GM18526 (cell line): ENCODE results near the gene DPYD.

Experiments
- POLR2A ChIP-seq: IDR thresholded peaks from 3 replicates; pipeline ENCODE4 v1.6.1; 2011; ENCODE audit not compliant: insufficient read length; ENCODE audit errors: extremely low read depth

Gene DPYD

DNA sequence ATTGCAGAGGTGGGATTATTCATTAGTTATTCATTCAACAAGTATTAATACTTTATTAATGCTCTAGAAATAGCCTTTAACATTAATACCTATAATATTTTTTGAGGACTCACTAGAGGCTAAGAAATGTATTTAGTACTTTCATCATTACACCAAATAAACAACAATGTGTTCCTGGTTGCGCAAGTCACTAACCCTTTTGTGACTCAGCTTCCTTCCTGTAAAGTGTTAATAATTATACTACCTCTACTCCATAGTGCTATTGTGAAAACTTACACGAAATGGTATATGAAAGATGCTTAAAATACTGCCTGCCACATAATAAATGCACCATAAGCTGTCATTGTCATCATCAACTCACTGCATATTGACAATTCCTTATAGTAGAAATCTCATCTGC, 431.0 kb downstream of the DPYD start:
- TF ChIP-seq POLR2A = no peak

DNA sequence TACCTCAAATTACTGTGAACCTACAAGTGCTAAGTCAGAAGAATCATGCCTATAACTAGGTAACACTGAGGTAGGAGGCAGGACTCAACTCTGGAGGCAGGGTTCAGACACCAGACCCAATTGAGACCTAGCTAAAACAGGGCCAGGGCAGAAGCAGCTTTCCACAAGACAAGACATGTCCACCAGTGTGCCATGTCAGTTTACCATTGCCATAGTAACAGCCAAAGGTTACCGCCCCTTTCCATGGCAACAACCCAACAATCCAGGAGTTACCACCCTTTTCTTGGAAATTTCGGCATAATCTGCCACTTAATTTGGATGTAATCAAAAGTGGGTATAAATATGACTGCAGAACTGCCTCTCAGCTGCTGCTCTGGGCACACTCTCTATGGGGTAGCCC, 432.3 kb downstream of the DPYD start:
- TF ChIP-seq POLR2A = no peak

DNA sequence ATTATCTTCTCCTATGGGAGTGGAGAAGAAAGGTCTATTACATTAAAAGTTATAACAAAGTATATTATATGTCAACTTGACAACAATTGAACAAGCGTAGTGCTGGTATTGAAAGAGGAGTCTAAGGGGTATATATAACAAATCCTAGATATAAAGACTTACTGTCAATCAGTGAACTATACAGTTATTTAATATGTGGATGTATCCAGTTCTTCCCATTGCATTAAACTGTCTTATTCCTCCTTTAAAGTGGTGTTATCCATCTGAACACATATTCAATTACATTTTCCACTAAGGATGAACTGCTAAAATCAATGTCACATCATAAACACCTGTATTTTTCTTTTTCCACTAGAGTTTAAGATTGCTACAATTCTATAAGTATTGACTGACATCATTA, 438.8 kb downstream of the DPYD start:
- TF ChIP-seq POLR2A = no peak

DNA sequence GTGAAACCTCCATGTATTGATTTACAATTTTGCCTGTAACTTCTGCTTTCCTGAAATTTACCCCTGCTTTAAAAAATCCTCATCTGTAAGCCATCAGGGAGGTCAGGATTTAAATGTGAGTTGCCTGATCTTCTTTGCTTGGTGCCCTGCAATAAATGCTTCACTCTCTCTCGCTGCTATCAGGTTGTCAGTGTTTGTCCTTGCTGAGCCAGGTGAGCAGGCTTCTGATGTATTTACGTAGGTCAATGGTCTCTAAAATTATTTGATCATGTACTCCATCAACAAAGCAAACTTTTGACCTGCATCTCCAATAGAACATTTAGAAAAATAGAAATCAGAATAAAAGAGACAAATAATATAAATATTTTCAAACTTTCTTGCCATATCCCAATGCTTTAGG, 453.4 kb downstream of the DPYD start:
- no peak for TF ChIP-seq POLR2A

DNA sequence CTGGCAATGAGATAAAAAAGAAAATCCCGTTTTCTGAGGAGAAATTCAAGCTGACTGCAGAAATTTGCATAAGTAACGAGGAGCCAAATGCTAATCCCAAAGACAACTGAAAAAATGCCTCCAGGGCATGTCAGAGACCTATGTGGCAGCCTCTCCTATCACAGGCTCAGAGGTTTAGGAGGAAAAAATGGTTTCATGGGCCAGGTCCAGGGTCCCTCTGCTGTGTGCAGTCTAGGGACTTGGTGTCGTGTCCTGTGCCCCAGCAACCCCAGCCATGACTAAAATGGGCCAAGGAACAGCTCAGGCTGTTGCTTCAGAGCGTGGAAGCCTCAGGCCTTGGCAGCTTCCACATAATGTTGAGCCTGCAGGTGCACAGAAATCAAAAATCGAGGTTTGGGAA, 456.5 kb downstream of the DPYD start:
- TF ChIP-seq POLR2A = no peak

DNA sequence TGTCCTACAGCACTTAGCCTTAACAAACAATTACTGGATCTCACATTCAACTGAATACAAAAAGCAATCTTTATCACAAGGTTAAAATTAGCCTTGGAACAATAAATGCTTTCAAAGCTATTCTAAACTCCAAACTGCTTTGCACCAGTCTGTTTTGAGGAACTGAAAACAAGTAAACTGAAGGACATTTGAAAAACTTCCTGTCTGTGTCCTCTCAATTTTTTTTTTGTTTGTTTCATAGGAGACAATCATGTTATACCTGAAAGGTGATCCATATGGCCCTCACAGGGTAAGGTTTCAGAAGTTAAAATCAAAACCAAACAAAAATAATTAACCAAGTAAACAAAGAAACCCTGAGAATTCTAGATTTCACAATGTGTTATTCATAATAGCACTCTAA, 459.1 kb downstream of the DPYD start:
- TF ChIP-seq POLR2A = no peak

DNA sequence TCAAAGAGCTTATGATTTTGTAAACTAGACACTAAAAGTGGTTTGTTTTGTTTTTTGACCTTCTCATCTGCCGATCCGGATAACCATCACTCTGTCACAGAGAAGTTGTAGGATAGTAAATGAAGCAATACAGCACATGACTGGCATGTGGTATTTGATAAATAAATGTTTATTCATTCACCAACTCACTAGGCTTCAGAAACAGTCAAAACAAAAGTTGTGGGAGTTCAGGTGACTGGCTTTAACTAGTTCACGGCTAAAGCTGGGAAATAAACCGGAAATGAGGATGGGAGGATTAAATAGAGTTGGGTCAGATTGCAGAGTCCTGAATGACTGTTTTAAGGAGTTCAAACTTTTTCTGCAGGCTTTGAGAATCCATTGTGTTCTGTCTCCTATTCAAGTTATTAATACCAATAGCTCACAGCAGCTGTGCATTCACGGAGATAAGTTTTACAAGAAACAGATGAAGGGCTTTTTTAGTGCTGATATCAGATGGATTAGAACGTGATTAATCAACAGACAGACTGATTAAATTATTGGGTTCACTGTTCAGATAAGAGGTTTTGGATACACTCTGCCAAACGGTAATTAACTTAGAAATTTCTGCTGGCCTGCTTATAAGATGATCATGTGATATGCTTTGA, 463.3 kb downstream of the DPYD start:
- TF ChIP-seq POLR2A = no peak

DNA sequence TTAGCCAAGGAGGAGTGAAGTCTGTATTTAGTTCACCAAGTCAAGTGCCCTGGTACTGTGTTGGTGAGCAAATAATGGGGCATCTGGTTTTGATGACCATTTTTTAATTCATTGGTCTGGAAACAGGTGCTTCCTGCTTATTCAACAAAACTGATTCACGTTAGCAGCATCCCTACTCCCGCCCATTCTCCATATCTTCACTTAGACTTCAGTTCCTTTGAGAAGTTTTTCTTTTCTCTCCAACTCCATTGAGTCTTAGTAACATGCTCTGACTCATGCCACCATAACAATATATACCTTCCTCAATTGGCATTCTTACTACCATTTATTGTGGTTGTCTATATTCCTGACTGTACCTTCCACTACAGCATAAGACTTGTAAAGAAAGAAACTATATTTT, 468.9 kb downstream of the DPYD start:
- no peak for TF ChIP-seq POLR2A

DNA sequence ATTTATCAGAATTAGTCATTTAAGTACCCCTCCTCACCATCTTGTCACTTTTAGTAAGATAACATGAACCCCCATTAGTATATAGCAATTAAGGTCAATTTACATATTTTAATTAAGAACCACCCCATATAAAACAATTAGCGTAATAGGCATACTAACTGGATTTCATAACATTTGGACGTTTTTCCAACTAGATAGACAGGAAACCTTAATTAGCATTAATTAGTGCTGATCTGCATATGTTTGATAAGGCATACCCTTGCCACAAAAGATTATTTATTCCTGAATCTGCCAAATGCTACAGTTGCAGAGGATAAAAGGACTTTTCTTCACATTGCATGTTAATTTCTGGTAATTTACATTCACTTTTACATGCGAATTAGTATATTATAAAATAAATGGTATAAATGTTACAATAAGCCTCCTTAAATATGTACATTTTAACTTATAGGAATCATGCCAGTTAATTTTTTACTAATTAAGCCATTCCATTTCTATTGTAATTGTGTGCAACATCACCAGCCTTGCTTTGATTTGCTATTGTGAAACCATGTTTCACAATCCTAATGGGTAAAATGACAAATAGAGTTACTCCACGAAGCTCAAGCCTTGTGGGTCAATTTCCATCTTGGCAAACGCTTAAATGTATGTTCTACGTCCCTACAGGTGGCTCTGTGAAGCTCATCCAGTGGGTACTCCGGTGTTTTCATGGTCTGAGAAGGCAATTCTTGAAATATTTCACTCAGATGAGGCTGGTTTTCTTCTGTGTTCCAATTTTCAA, 469.6 kb downstream of the DPYD start:
- TF ChIP-seq POLR2A = no peak

DNA sequence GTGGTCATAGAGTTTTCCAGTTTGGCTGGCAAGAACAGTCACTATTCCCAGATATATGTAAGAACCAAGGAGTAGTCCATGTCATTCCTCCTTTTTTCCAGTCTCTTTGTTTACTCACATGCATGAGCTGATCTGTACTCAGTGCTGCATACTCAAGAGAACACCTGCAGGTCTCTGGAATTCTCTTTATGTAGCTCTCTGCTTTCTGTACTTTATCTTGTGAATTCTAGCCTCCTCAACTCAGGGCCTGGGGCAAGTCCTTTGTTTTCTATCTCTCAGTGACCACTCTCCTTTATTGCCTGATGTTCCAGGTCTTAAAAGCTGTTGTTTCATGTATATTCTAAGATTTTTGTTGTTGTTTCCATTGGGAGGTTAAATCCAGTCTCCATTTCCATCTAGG, 478.9 kb downstream of the DPYD start:
- no peak for TF ChIP-seq POLR2A

DNA sequence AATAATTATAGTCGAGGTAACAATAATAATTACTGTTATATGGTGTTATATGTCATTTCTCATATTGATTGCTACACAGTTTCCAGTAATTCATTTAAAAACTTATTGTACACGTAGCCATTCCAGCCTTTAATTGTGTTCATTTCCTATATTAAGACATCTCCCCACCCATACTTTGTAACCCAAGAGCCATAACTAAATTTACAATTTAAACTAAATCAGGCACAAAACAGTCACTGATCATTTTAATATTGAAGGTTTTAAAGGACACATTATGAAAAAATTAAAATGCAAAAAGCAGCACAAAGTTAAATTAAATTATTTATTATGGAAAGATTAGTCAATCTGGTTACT, 487.0 kb downstream of the DPYD start:
- TF ChIP-seq POLR2A = no peak

DNA sequence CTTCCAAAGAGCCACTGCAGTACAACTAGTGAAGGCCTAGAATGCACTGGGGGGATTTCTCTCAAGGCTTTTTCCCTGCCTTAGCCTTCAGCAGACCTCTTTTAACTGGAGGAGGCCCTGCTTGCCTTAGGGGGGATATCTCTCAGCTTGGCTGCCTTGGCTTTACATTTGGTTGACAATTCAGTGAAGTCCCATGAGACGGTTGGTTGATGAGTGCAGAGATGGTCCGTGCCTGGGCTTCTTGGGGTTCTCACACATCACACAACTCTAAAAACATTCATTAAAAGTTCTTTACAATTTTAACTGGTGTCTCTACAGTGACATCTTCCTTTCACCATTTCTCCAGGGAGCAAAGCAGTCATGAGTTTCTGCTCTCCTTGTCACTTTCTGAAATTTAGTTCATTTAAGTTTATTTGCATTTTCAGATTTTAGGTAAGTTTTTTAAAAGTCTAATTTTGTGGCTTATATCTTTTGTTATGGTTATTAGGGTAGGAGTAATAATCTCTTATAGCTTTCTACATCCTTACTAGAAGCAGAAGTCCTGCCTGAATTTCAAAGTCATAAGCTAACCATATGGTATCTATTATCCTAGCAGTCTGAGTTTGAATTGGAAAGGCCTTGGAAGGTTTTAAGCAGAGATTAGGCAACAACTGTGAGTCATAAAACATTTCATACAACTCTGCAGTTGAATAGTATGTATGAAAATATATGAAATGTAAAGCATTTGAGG, 487.6 kb downstream of the DPYD start:
- no peak for TF ChIP-seq POLR2A

DNA sequence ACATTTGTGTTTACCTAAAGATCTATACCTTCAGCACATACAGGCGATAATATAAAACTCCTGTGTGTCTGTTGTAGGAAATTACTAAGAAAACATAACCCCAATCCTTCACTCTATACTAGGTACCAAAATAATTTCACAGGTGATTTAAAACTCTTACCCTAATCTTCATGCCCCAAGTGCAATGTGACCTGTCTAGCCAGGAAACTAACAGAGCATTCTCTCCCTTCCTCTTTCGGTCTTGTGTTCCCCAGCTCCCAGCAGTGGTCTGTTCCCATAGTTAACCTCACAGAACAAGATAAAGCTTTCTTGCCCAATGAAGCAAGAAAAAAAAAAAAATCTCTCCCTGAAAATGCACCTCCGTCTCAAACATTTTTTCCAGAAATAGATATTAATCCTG, 493.5 kb downstream of the DPYD start:
- no peak for TF ChIP-seq POLR2A

DNA sequence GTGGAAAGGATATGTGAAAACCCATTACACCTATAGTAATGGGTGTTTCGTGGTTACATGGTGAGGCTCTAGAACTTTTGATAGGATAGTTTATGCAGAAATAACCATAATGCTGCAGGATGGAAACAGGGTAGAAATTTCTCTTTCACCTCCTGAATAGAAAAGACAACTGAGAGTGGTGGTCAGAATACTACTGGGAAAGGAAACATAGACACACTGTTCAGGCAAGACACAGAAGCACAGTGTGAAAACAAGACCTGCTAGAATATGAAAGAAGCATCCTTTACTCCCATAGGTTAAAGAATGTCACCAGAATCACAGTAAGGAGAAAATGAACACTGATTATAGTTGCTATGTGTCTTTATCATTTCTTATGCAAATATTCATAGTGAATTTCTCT, 496.6 kb downstream of the DPYD start:
- no peak for TF ChIP-seq POLR2A

DNA sequence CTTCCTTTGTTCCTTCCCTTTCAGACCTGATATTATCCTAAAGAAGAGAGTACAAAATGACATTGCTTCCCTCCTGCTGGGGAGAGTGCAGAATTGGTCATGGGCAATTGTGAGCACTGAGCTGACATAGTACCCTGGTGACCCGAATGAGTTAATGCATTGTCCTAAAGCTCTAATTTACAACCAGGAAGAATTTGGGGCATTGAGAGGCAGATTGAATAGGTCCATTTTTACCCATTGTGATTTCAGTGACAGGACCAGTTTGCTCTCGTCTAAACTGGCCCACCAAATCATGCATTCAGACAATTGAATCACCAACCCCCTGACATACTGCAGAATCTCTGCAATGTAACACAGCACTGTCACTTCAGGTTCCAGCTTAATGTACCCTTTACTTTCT, 497.4 kb downstream of the DPYD start:
- no peak for TF ChIP-seq POLR2A

DNA sequence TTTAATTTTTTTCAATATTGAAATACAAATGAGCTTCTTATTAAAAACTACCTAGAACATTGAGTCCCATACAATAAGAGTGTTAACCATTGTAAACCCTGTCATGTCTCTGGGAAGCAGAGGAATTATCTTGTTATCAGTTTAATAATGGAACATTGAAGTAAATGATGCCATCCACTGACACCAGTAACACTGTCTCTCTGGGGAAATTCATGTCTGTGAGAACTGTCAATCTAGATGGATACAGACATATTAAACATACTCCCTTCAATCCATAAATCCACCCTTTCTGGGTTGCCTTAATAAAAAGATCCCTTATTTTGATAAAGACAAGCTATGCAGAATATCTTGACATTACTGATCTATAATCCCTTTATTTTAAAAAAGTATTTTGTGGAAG, 503.2 kb downstream of the DPYD start:
- TF ChIP-seq POLR2A = no peak
